NCI-H526 (cell line): ENCODE measurements around the gene FOXP1.

Experiments
- DNase-seq, 2 experiments: peaks; one replicate each; lab custom pipeline; 2025; lab: John Stamatoyannopoulos, UW

FOXP1 gene

GRCh38 chr3:70914862-70915261 is 668.7 kb downstream of the FOXP1 start:
- no peak for DNase-seq

DNA sequence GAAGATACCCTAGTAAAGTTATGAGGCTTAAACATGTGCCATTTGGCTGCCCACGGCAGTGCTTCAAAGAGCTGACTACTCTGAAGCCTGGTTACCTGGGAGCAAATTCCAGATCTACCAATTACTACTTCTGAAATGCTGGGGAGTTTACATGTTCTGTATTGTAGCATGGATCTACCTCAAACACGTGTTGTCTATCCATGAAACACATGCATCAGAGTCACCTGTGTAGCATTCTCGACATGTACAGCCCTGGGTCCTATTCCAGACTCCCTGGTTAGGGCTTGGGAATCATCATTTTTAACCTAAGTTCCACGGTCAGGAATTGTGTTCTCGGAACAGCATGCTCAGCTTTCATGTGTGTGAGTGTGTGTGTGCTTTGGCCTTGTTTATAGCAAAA is 671.8 kb downstream of the FOXP1 start:
- DNase-seq, result no peak

- no peak for DNase-seq
These were observed 678.0 kb downstream of the FOXP1 start for GRCh38 chr3:70905491-70905890.
